ENCODE data around the gene DLGAP3. TPM values are rescaled to one million over a fixed set of nuclear protein-coding genes. Genes with fewer than 3 reads are reported as not detected.

DLGAP3 gene
- total RNA-seq, 1 experiment from 2014 or later = 7.3 TPM

DNA sequence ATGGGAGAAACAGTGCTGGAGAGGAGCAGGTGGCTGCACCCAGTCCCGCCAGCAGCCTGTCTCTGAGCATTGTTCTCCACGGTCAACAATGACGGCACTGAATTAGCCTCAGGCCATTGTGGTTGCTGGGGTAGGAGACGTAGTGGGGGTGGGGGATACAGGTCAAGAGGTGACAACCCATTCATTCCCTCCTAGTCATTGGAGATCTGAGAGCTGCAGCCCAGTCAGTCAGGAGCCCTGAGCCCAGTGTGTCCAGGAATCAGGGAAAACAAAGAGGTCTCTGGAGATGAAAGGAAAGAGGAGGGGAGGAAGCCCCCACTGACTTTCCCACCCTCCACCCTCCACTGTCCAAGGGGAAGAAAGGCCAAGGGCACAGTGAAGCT is 85.2 kb downstream of the DLGAP3 start:
- H2BK120ac ChIP-seq (ENCODE audit: low read depth, low read length, poor library complexity, severe bottlenecking) = no peak overlapping the region
- WGBS (ENCODE audit: extremely low coverage, insufficient read length, low lambda C conversion rate) = no CpG with 5 or more reads among the region's 4 CpGs

More for the DNA sequence above, 85.2 kb downstream of the DLGAP3 start:
- H2AFZ ChIP-seq (ENCODE audit: low read length) = no peak overlapping the region
- no peak overlapping the region for H4K5ac ChIP-seq (ENCODE audit: insufficient read length, low read depth, low read length)
- H3K14ac ChIP-seq (ENCODE audit: insufficient read depth, low read length) = no peak overlapping the region
- H3K4me1 Mint-ChIP-seq = peaks cover 41 to 48% of the 10 kb centered on the region in 2 experiments
- peaks cover 8% of the 10 kb centered on the region; the same call in 1 of the 2 replicates for H3K4me1 ChIP-seq (ENCODE audit: insufficient read depth, low read length)
- no peaks in the 10 kb centered on the region for H3K79me2 ChIP-seq (ENCODE audit: insufficient read depth, low read length)
- H3K79me1 ChIP-seq (ENCODE audit: insufficient read depth, low read depth, low read length, poor library complexity, severe bottlenecking) = no peaks in the 10 kb centered on the region
- DNase-seq = peak; percentile 70
- no peaks in the 10 kb centered on the region for H3K9me3 Mint-ChIP-seq
- no peaks in the 10 kb centered on the region for H3K27me3 ChIP-seq (ENCODE audit: insufficient read depth, low read length)
- no peak overlapping the region for H2BK20ac ChIP-seq (ENCODE audit: low read depth, low read length, poor library complexity, severe bottlenecking)
- no peak overlapping the region for H3K23ac ChIP-seq (ENCODE audit: insufficient read length, low read depth, low read length)
- no peak overlapping the region for H3K18ac ChIP-seq (ENCODE audit: insufficient read length, low read depth, low read length)
- H4K8ac ChIP-seq (replicated peaks; ENCODE audit: insufficient read length, low read depth, low read length) = no peak overlapping the region
- peak overlapping the region in 1 of 3 experiments; percentile 61; a peak in 2 of 7 replicates for H3K27ac Mint-ChIP-seq
- no peaks in the 10 kb centered on the region for H4K20me1 ChIP-seq (ENCODE audit: control insufficient read depth, insufficient read depth, insufficient read length)
- no peaks in the 10 kb centered on the region for H3K9me3 ChIP-seq (ENCODE audit: control insufficient read depth, low read depth, low read length)
- H3K27ac ChIP-seq (ENCODE audit: insufficient read length, low read depth, low read length) = no peak overlapping the region
- H2AK5ac ChIP-seq (ENCODE audit: insufficient read length, low read length) = no peak overlapping the region
- H3K27me3 Mint-ChIP-seq (ENCODE audit: low read depth) = no peaks in the 10 kb centered on the region; the same call in 1 of the 2 replicates
- no peak overlapping the region for H4K91ac ChIP-seq (ENCODE audit: insufficient read length, low read depth, low read length)
- H3K4me3 Mint-ChIP-seq = no peak overlapping the region
- H2BK15ac ChIP-seq (ENCODE audit: low read depth, low read length) = no peak overlapping the region
- TF ChIP-seq, protein P1, sequence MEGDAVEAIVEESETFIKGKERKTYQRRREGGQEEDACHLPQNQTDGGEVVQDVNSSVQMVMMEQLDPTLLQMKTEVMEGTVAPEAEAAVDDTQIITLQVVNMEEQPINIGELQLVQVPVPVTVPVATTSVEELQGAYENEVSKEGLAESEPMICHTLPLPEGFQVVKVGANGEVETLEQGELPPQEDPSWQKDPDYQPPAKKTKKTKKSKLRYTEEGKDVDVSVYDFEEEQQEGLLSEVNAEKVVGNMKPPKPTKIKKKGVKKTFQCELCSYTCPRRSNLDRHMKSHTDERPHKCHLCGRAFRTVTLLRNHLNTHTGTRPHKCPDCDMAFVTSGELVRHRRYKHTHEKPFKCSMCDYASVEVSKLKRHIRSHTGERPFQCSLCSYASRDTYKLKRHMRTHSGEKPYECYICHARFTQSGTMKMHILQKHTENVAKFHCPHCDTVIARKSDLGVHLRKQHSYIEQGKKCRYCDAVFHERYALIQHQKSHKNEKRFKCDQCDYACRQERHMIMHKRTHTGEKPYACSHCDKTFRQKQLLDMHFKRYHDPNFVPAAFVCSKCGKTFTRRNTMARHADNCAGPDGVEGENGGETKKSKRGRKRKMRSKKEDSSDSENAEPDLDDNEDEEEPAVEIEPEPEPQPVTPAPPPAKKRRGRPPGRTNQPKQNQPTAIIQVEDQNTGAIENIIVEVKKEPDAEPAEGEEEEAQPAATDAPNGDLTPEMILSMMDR (conservative IDR thresholded peaks at IDR 0.05) = no peak
- H3T11ph ChIP-seq (ENCODE audit: low read length) = no peak overlapping the region
- no peak overlapping the region for H2BK12ac ChIP-seq (ENCODE audit: insufficient read length, low read depth, low read length)
- no peak overlapping the region for H2BK5ac ChIP-seq (ENCODE audit: insufficient read length, low read length)
- H3K23me2 ChIP-seq (ENCODE audit: insufficient read length, low read depth, low read length, poor library complexity, severe bottlenecking) = no peaks in the 10 kb centered on the region
- no peak overlapping the region for H3K4ac ChIP-seq (ENCODE audit: low read depth, low read length)
- H3K4me2 ChIP-seq (ENCODE audit: insufficient read depth, insufficient read length, low read length) = no peak overlapping the region
- peaks cover 1 to 2% (median 2%) of the 10 kb centered on the region in 3 experiments; a peak in 5 of 7 replicates for H3K36me3 Mint-ChIP-seq (ENCODE audit: insufficient read depth in 1 of 3, low read depth in 3 of 3)
- no peak overlapping the region for H3K56ac ChIP-seq (ENCODE audit: insufficient read length, low read depth, low read length)
- no peak overlapping the region for H3K9ac ChIP-seq (ENCODE audit: extremely low read depth, insufficient read length, low read length)
